ENCODE data around the gene CAMTA1. TPM values are rescaled to one million over a fixed set of nuclear protein-coding genes. Genes with fewer than 3 reads are reported as not detected.
"Not testable (repeated sequence)": the region's sequence is repeated elsewhere in the genome, so short reads cannot be mapped to it uniquely, and the experiment has no call there.

Gene CAMTA1
- polyA plus RNA-seq, 1 experiment: 23.1 TPM

DNA sequence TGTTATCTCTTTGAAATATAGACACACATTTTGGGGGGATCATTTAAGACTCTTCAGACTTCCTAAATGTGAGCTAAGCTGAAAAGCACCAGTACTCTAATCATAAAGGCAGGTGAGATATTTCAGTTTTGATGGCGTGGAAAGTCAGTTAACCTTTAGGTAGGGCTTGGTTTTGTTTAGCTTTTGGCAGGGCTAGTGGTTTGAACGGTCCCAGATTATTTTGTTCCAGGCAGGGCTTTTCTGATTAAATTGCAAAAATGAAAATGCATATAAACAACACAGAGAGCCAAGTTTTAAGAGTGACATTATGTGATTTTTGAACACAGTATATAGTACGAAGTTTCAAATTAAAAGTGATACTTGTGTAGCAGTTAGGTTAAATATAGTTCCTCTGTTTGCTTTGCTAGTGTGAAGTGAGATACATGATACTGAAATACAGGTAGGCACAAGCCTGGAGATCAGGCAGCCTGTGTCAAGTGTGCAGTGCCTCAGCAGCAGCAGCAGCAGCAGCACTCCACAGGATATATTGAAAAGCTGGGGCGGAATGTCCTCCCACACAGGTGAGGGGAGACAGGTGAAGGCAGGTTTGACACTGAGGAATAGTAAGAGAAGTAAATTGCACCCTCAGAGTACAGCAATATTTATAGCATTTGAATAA is 47.4 kb downstream of the CAMTA1 start:
- H3K4me3 ChIP-seq (ENCODE audit: low read depth, low read length): no peak overlapping the region
- H3K36me3 ChIP-seq (ENCODE audit: control insufficient read depth, insufficient read depth, low read length): no peaks in the 10 kb centered on the region
- TF ChIP-seq, protein P1, sequence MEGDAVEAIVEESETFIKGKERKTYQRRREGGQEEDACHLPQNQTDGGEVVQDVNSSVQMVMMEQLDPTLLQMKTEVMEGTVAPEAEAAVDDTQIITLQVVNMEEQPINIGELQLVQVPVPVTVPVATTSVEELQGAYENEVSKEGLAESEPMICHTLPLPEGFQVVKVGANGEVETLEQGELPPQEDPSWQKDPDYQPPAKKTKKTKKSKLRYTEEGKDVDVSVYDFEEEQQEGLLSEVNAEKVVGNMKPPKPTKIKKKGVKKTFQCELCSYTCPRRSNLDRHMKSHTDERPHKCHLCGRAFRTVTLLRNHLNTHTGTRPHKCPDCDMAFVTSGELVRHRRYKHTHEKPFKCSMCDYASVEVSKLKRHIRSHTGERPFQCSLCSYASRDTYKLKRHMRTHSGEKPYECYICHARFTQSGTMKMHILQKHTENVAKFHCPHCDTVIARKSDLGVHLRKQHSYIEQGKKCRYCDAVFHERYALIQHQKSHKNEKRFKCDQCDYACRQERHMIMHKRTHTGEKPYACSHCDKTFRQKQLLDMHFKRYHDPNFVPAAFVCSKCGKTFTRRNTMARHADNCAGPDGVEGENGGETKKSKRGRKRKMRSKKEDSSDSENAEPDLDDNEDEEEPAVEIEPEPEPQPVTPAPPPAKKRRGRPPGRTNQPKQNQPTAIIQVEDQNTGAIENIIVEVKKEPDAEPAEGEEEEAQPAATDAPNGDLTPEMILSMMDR (IDR thresholded peaks at IDR 0.05; ENCODE audit: insufficient read depth, low read depth, low read length): no peak
- no peaks in the 10 kb centered on the region for H3K27me3 ChIP-seq (ENCODE audit: control insufficient read depth, insufficient read depth, low read length)
- POLR2A ChIA-PET: no interaction called here
- no peak for DNase-seq (ENCODE audit: low read depth)
- CTCF ChIA-PET: interaction anchor here (1.1 to 1.2 kb wide), 2 partner anchors 12 to 26 kb away, joined by 3 to 5 read pairs; no protein-coding TSS in a partner anchor

DNA sequence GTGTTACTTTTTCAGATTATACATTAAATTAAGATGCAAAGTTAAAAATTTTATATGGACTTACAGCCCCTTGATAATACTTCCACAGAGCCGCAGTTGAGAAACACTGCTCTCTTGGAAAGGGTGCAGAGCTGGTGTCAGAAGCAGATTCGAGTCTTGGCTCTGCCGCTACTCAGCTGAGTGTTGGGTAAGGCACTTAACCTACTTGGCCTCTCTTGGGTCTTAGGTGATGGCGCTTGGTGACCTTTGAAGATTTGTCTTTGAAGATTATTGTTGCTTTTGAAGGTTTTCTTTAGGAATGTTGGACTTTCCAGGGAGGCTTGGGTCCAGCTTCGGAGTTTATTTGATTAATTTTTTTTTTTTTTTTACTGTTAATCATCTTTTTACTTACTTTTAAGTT is 48.5 kb downstream of the CAMTA1 start:
- ChIA-PET CTCF (no interaction called here), POLR2A (no interaction called here)
- H3K4me3 ChIP-seq (ENCODE audit: low read depth, low read length): no peak overlapping the region
- H3K27me3 ChIP-seq (ENCODE audit: control insufficient read depth, insufficient read depth, low read length): no peaks in the 10 kb centered on the region
- no peak for DNase-seq (ENCODE audit: low read depth)
- H3K36me3 ChIP-seq (ENCODE audit: control insufficient read depth, insufficient read depth, low read length): peaks cover 2% of the 10 kb centered on the region; the same call in 1 of the 2 replicates
- TF ChIP-seq, protein P1 (IDR thresholded peaks at IDR 0.05; ENCODE audit: insufficient read depth, low read depth, low read length): no peak

DNA sequence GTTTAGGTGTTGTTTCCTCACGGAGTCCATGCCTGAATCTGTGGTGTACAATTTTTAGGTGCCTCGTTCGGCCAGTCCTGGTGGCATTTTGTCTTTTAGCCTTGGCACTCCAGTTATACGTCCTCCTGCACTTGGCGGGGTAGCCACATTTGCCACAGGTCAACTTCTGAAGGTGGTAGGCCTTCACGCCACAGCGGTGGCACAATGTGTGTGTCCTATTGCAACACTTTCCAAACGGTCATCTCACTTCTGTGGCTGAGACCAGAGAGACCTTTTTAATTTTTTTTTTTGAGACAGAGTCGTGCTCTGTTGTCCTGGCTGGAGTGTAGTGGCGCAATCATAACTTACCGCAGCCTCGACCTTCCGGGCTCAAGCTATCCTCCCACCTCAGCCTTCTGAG is 49.1 kb downstream of the CAMTA1 start:
- no peak overlapping the region for H3K4me3 ChIP-seq (ENCODE audit: low read depth, low read length)
- DNase-seq (ENCODE audit: low read depth): no peak
- no peaks in the 10 kb centered on the region for H3K27me3 ChIP-seq (ENCODE audit: control insufficient read depth, insufficient read depth, low read length)
- ChIA-PET CTCF (no interaction called here), POLR2A (no interaction called here)
- TF ChIP-seq, protein P1 (IDR thresholded peaks at IDR 0.05; ENCODE audit: insufficient read depth, low read depth, low read length): no peak
- H3K36me3 ChIP-seq (ENCODE audit: control insufficient read depth, insufficient read depth, low read length): peaks cover 2% of the 10 kb centered on the region; the same call in 1 of the 2 replicates

DNA sequence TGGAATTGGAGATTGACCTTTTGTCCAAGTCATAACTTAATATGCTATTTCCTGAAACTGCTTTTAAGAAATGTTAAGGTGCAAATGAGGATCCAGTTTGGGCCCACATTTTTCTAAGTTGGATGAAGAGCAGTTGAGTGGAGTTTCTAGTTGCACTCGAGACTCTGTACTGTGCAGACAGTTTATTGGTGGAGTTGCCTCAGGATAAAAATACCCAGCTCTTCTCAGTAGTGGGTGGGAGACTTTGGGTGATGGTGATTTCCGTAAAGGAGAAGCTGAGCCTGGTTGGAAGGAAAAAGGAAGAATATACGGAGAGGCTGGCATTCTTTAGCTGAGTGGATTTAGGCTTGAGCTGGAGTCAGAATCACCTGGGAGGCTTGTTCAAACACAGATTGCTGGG is 49.9 kb downstream of the CAMTA1 start:
- ChIA-PET CTCF (interaction anchor here (1.0 to 1.9 kb wide), 2 partner anchors 9 to 55 kb away, joined by 3 to 7 read pairs; no protein-coding TSS in a partner anchor), POLR2A (no interaction called here)
- Histone ChIP-seq H3K4me3 (ENCODE audit: low read depth, low read length) (no peak overlapping the region), H3K27me3 (ENCODE audit: control insufficient read depth, insufficient read depth, low read length) (no peaks in the 10 kb centered on the region), H3K36me3 (ENCODE audit: control insufficient read depth, insufficient read depth, low read length) (peaks cover 2% of the 10 kb centered on the region; the same call in 1 of the 2 replicates)
- DNase-seq (ENCODE audit: low read depth): no peak
- TF ChIP-seq, protein P1 (IDR thresholded peaks at IDR 0.05; ENCODE audit: insufficient read depth, low read depth, low read length): no peak

DNA sequence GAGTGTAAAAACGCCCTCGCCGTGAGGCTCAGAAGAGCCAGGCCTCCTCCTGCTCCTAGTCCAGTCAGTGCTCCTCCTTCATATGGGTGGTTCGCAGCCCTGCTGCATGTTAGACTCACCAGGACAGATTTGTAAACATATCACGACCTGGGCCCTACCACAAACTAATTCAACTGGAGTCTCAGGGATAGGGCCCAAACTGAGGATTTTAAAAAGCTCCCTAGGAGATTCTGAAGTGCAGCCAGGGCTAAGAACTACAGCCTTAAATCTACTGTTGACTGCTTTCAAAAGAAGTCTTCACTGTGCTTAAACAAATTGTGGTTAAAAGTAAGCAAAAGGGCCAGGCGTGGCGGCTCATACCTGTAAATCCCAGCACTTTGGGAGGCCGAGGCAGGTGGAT is 57.0 kb downstream of the CAMTA1 start:
- Histone ChIP-seq H3K27me3 (ENCODE audit: control insufficient read depth, insufficient read depth, low read length) (no peaks in the 10 kb centered on the region), H3K36me3 (ENCODE audit: control insufficient read depth, insufficient read depth, low read length) (peaks cover 7% of the 10 kb centered on the region), H3K4me3 (ENCODE audit: low read depth, low read length) (no peak overlapping the region)
- ChIA-PET POLR2A (no interaction called here), CTCF (no interaction called here)
- TF ChIP-seq, protein P1 (IDR thresholded peaks at IDR 0.05; ENCODE audit: insufficient read depth, low read depth, low read length): no peak
- DNase-seq (ENCODE audit: low read depth): no peak

DNA sequence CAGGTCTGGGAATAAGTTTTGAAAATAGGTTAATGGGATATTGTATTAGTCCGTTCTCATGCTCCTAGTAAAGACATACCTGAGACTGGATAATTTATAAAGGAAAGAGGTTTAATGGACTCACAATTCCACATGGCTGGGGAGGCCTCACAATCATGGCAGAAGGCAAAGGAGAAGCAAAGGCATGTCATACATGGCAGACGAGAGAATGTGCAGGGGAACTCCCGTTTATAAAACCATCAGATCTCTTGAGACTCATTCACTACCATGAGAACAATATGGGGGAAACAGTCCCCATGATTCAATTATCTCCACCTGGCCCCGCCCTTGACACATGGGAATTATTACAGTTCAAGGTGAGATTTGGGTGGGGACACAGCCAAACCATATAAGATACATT is 60.5 kb downstream of the CAMTA1 start:
- H3K4me3 ChIP-seq (ENCODE audit: low read depth, low read length); H3K36me3 ChIP-seq (ENCODE audit: control insufficient read depth, insufficient read depth, low read length); DNase-seq (ENCODE audit: low read depth); H3K27me3 ChIP-seq (ENCODE audit: control insufficient read depth, insufficient read depth, low read length): not testable (repeated sequence)
- CTCF ChIA-PET: interaction anchor here (1.3 kb wide), 1 partner anchor 13 kb away, joined by 4 read pairs; no protein-coding TSS in a partner anchor
- POLR2A ChIA-PET: interaction anchor here (0.6 kb wide), 1 partner anchor 58 kb away, joined by 3 read pairs; no protein-coding TSS in a partner anchor
